Body of pancreas (tissue), 4 donors: ENCODE results near the gene ANKS1A. TPM values are rescaled to one million over a fixed set of nuclear protein-coding genes. Genes with fewer than 3 reads are reported as not detected.

ENCODE experiments used
- ATAC-seq: fragments of 150-250 bp; one replicate; pipeline ENCODE4 v1.9.1; 2016
- DNase-seq, 4 donors: peaks; one replicate each; pipeline ENCODE4 v3.0.0-alpha.2; 2019
- H3K27ac ChIP-seq, 4 donors: fragments of 200-600 bp; sonication (generic); 1 replicate in 3 of 4; 2 replicates in 1 of 4; pipeline versions ENCODE4 v1.5.1 to v1.6.1; 2016 to 2019; ENCODE audit warnings: mild to moderate bottlenecking in 1 of 4, mixed read lengths in 1 of 4, moderate library complexity in 1 of 4
- H3K27me3 ChIP-seq, 2 donors: fragments of 200-600 bp; sonication (generic); one replicate each; pipeline ENCODE4 v1.6.0; 2016; ENCODE audit warnings: mild to moderate bottlenecking in 1 of 2
- H3K36me3 ChIP-seq, 2 donors: fragments of 200-600 bp; sonication (generic); replicated peaks in 1 of 2; 2 replicates each; pipeline ENCODE4 v1.5.1; 2016; ENCODE audit warnings: low read depth in 2 of 2; ENCODE audit not compliant: insufficient read depth in 1 of 2
- H3K4me1 ChIP-seq: fragments of 200-600 bp; sonication (generic); one replicate; pipeline ENCODE4 v1.6.0; 2016
- H3K4me3 ChIP-seq, 2 donors: fragments of 200-600 bp; sonication (generic); 1 replicate in 1 of 2; 2 replicates in 1 of 2; pipeline ENCODE4 v1.5.1; 2016 to 2019
- H3K9me3 ChIP-seq, 3 donors: fragments of 200-600 bp; sonication (generic); 1 replicate in 2 of 3; 2 replicates in 1 of 3; pipeline ENCODE4 v1.5.1; 2016
- POLR2A ChIP-seq, 3 donors: fragments of 450-650 bp; IDR thresholded peaks; one replicate each; pipeline ENCODE4 v1.6.1; 2016; ENCODE audit warnings: antibody characterized with exemption in 3 of 3, mild to moderate bottlenecking in 2 of 3
- WGBS, 2 donors: methylation state at CpG; one replicate each; pipeline ENCODE4 v1.1.5; 2017; 5-methylcytosine and 5-hydroxymethylcytosine counted together
- intact Hi-C: fragments of 100-400 bp; cut with DNase I; formaldehyde crosslinking; loops from one replicate; pipeline ENCODE4 v1.15.1; 2023
- total RNA-seq, 2 donors: library from RNA; depleted of rRNA; stranded (reverse); fragments of >200 nt; gene quantifications; one replicate each; pipeline ENCODE4 v1.1.0, GENCODE V29; 2016
- TF ChIP-seq, protein P1 (sequence below), 7 experiments: fragments of 450-650 bp in 4 of 7; fragments of 200-600 bp in 3 of 7; sonication (generic) in 3 of 7; IDR thresholded peaks; one replicate each; pipeline ENCODE4 v1.5.1; 2016 to 2019; ENCODE audit warnings: antibody characterized with exemption in 7 of 7

The ANKS1A gene
- total RNA-seq, 2 donors from 2014 or later, result 14.3 to 17.1 TPM

DNA sequence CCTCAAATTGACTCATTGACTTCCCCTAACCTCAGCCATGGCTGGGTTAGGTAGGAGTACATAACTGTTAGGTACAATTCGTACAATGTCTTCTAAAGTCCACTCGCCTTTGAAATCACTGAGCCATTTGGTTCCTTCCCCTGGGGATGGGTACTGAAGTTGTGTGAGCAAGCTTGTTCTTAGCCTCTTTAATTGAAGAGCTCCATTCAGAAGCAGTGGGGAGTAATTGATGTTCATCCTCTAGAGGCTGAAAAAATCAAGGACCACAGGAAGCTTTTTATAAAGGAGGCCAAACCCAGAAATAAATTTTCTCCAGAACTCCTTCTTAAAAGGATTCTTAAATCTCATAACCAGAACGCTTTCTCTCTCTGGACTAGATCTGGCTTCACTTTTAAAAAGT, 60.6 kb downstream of the ANKS1A start:
- intact Hi-C loops, result no loop called here
- ATAC-seq, result no peak
- no peaks in the 10 kb centered on the region for H3K36me3 ChIP-seq
- H3K4me1 ChIP-seq, result peaks cover 15% of the 10 kb centered on the region
- no peak overlapping the region for H3K27ac ChIP-seq
- WGBS, 2 donors, result 91 to 100% methylated on average over 3 of the region's 3 CpGs
- no peak for DNase-seq
- no peaks in the 10 kb centered on the region for H3K27me3 ChIP-seq
- no peaks in the 10 kb centered on the region for H3K9me3 ChIP-seq
- H3K4me3 ChIP-seq, result no peak overlapping the region
- TF ChIP-seq, protein P1, sequence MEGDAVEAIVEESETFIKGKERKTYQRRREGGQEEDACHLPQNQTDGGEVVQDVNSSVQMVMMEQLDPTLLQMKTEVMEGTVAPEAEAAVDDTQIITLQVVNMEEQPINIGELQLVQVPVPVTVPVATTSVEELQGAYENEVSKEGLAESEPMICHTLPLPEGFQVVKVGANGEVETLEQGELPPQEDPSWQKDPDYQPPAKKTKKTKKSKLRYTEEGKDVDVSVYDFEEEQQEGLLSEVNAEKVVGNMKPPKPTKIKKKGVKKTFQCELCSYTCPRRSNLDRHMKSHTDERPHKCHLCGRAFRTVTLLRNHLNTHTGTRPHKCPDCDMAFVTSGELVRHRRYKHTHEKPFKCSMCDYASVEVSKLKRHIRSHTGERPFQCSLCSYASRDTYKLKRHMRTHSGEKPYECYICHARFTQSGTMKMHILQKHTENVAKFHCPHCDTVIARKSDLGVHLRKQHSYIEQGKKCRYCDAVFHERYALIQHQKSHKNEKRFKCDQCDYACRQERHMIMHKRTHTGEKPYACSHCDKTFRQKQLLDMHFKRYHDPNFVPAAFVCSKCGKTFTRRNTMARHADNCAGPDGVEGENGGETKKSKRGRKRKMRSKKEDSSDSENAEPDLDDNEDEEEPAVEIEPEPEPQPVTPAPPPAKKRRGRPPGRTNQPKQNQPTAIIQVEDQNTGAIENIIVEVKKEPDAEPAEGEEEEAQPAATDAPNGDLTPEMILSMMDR (IDR thresholded peaks at IDR 0.05), result no peak
- no peak for TF ChIP-seq POLR2A (IDR thresholded peaks at IDR 0.05)

DNA sequence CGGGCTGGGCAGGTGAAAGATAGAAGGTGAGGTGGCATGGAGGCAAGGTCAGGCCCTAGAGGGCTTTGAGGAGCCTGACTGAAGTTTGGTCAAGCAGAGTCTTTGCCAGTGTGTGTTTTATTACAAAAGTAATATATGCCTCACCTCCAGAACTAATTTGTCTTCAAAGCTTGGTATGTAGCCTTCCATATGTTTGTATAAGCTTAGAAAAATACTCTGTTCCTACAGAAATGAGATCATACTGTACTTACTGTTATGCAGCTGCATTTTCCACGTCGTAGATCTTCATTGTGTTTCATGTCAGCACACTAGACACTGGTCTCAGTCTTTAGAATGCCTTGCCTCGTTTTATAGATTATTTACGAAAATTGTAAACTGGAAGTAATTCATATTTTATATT, 61.8 kb downstream of the ANKS1A start:
- no peaks in the 10 kb centered on the region for H3K36me3 ChIP-seq
- peaks cover 15% of the 10 kb centered on the region for H3K4me1 ChIP-seq
- WGBS, 2 donors, result 96 to 97% methylated on average over 5 of the region's 5 CpGs
- ATAC-seq, result no peak
- DNase-seq, result no peak
- H3K27me3 ChIP-seq, result no peaks in the 10 kb centered on the region
- H3K9me3 ChIP-seq, result no peaks in the 10 kb centered on the region
- no peak overlapping the region for H3K27ac ChIP-seq
- TF ChIP-seq POLR2A (IDR thresholded peaks at IDR 0.05), result no peak
- no peak overlapping the region for H3K4me3 ChIP-seq
- intact Hi-C loops, result no loop called here

DNA sequence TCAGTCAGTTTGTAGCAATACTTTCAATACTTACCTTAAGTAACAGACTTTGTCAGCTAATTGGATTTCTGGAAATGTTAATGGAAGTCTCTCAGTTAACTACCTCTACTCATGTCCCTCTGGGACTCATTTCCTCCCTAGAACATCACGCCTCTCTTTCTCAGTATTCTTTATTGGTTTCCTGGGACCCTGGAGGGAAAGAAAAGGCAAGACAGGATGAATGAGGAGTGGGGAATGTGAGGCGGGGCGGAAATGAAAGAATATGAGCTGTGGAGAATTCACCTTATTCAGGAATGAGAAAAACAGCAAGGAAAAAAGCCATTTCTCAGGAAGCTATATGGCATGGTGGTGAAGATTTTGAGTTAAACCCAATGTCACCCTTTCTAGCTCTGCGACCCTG, 62.7 kb downstream of the ANKS1A start:
- ATAC-seq (no peak), DNase-seq (no peak)
- H3K36me3 ChIP-seq, result no peaks in the 10 kb centered on the region
- no peak overlapping the region for H3K27ac ChIP-seq
- H3K9me3 ChIP-seq, result no peaks in the 10 kb centered on the region
- TF ChIP-seq, protein P1 (IDR thresholded peaks at IDR 0.05), result no peak
- TF ChIP-seq POLR2A (IDR thresholded peaks at IDR 0.05), result no peak
- no peak overlapping the region for H3K4me3 ChIP-seq
- peaks cover 15% of the 10 kb centered on the region for H3K4me1 ChIP-seq
- intact Hi-C loops, result no loop called here
- WGBS, 2 donors, result 93 to 95% methylated on average over 4 of the region's 4 CpGs
- no peaks in the 10 kb centered on the region for H3K27me3 ChIP-seq

DNA sequence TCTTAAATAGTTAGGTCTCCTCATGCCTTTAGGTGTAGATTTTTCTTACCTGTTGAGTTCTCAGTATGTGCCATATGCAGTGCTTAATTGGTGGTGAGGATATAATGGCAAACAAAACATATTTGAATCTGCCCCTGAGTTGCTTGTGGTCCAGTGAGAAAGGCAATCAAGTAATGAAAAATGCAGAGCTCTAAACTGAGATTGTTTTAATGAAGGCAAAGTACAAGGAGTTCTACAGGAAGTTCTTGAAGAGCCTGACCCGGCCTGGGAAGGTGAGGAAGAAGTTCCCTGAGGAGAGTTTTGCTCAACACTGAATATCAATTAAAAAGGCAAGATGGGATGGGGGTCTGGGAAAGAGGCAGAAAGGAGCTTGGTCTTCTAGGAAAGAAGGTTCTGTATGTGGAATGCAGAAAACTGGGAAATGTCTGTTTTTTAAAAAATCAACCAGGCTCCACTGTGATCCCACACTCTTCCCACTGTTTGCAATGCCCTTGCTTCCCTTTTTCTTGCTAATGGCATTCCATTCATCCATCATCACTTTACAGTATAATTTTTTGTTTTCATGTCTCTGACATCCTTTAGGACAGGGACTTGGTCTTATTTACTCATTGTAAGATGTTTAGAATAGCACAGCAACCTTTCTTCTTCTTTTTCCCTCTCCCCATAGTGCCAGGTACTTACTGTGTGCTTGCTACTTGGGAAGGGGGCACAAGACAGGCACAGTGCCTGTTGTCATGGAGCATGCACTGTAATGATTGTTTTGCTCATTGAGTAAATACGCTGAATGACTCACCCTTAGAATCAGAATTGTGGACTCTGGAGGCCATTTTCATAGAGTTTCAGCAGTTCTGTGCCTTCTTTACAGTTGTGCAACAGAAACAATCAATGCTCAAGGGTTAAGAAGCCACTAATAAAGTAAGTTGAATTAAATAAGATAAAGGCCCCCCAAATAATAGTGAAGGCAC, 64.3 kb downstream of the ANKS1A start:
- DNase-seq (peak; percentile 38 to 70 (median 60)), ATAC-seq (peak; percentile 96)
- Histone ChIP-seq H3K9me3 (no peaks in the 10 kb centered on the region), H3K36me3 (no peaks in the 10 kb centered on the region), H3K27me3 (no peaks in the 10 kb centered on the region), H3K4me3 (no peak overlapping the region), H3K4me1 (peaks cover 15% of the 10 kb centered on the region), H3K27ac (peak overlapping the region in 2 of 4 donors; percentile 30 to 35)
- intact Hi-C loops, result no loop called here
- WGBS, 2 donors, result 57 to 61% methylated on average over 2 of the region's 2 CpGs
- TF ChIP-seq, protein P1 (IDR thresholded peaks at IDR 0.05), result no peak
- TF ChIP-seq POLR2A (IDR thresholded peaks at IDR 0.05), result no peak

DNA sequence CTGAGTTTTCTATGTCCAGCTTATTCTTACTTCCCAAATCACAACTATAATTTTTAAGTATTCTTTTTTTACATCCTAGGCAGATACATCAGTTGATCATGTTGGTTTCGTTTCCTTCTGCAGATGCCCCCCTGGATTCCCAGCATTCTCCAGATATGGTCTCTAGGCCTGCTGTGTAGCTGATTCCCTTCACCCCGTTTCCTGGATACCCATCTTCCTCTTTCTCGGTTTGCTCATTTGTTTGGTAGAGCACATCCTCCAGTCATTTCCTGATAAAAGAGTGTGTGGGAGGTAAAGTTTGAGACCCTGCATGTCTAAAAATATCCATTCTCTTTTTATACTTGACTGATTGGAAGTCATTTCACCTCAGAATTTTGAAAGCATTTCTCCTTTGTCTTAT, 66.4 kb downstream of the ANKS1A start:
- DNase-seq, result peak in 1 of 4 donors; percentile 32
- intact Hi-C loops, result no loop called here
- H3K27me3 ChIP-seq, result no peaks in the 10 kb centered on the region
- 68 to 77% methylated on average over 3 of the region's 3 CpGs for WGBS, 2 donors
- peaks cover 15% of the 10 kb centered on the region for H3K4me1 ChIP-seq
- no peak overlapping the region for H3K27ac ChIP-seq
- ATAC-seq, result no peak
- no peaks in the 10 kb centered on the region for H3K36me3 ChIP-seq
- peaks cover 0 to 3% (median 0%) of the 10 kb centered on the region in 3 donors for H3K9me3 ChIP-seq
- TF ChIP-seq, protein P1 (IDR thresholded peaks at IDR 0.05), result no peak
- no peak for TF ChIP-seq POLR2A (IDR thresholded peaks at IDR 0.05)
- no peak overlapping the region for H3K4me3 ChIP-seq
